IPS DF 4.7 (cell line): Measurements from ENCODE around the gene TMEM209.

ENCODE experiments used
- DNase-seq: peaks from one replicate; pipeline ENCODE4 v3.0.0-alpha.2; 2013; ENCODE audit warnings: low spot score; ENCODE audit errors: extremely low read depth

The TMEM209 gene

DNA sequence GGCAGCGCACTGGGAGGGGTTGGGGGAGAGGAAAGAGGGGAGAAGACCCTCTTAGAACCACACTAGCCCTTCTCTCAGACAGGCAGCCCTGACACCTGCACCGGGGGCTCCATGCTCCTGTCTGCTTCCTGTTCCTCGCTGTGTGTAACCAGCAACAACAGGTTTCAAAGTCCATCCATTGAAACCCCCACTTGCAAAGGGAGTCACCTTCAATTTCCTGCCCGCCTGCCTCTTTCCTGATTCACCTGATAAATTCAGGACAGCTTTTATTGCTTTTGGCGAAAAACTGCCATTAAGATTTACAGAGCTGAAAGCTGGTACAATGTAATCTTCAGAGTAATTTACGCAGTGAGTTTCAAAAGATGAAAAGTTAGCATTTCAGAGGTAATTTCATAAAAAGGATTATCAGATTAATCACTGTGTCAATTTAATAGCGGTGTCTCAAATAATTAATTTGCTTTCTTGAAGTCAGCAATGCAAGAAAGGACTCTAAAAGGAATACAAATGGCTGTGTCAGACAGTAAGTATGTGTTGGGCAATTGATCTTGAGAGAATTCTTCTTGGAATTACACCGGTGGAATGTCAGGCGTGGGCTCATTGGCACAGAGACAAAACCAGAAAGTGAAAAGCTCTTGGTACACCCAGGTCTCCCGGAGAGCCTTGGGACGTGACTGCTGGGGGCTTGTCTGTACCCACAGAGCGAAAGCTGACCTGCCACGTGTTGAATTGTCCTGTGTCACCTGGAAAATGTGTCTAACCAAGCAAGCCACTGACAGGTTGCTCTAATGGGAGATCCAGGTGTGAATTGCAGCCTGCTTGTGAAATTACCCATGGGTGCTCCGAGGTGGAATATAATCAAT lies 60.7 kb downstream of the TMEM209 start:
- no peak for DNase-seq

DNA sequence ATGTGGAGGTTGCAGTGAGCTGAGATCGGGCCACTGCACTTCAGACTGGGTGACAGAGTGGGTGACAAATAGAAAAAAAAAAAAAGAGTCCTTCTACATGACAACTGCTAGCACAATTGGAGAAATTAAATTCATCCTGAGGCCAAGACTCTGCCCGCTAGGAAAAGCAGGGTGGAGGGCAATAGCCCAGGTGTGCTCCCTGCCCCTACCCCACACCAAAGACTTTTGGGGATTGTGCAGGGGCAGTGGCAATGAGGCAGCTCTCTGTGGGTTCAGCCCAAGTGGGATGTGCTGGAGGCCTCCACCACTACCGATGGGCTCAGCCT lies 61.3 kb downstream of the TMEM209 start:
- DNase-seq, result no peak

DNA sequence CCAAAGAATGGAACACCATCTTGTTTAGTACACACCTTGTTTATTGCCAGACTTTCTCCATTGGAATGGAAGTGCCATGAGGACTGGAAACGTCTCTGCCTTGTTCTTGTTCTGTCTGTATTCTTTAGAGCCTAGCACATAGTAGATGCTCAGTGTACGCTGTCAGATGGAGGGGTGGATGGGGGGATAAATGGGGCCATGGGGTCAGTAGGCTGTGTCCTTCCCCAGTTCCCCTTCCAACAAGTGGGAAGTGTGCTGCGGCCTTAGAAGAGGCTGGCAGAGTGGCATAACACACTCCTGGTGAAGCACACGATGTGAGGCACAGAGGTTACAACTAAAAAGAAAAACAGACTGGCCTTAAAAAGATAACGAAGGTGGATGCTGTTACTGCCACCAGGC lies 61.9 kb downstream of the TMEM209 start:
- no peak for DNase-seq

DNA sequence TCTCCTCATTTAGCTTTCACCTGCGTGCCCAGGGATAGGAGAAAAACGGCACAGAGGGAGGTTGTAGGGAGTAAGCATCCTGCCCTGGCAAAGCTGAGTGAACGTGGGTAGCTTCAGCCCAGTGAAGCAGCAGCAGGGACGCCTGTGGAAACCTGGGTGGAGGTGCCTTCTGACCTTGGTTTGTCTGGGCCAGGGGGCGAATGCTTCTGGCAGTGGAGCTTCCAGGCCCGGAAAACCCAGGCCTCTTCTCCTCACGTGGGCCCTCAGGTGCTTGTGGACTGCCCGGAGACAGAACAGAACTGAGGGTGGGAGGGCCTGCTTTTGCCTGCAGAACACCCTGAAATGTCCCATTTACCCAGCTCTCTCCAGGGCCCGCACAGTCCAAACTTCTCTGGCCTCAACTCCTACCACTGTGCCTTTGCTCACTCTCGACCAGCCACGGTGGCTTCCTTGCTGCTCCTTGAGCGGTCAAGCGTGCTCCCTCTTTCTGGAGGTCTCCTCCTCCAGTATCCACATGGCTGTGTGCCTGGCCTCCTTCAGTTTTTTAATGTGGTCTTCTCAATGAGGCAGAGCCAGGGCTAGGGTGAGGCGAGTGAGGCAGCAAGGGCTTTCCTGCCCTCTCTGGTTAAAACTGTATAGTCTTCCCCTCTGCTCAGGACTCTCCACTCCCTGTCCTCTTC lies 62.4 kb downstream of the TMEM209 start:
- DNase-seq, result no peak

DNA sequence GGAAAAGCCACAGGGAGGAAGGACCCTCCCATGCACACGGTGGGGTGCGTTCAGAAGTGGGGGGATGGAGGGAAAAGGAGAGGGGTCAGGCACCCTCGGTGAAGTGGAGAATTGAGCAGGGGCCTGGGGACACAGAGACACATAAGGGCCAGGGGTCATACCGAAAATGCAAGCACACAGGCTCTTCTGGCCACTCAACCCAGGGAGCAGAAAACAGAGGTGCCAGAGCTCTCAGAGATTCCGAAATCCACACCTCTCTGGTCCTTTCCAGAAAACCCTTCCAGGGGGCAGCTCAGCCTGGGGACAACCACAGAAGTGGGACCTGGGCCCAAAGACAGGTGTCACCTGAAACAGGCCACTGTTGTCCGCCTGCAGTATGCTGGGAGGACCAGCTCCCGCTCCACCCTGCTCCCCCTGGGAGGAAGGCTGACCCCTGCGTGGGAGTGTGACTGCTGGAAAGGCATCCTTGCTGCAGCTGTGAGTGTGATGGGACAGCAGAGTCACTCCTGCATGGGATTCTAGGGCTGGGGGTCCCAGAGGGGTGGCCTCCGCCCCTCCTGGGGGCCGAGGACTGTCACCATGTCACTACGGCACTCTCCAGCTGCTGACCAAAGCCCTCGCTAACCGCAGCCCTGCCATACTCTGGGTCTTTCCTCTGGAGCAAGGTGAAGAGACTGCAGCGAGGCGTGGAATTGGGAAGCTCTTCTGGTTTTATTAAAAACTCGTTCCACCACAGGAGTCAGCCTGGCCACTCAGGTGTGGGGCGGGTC lies 63.1 kb downstream of the TMEM209 start:
- DNase-seq, result no peak

DNA sequence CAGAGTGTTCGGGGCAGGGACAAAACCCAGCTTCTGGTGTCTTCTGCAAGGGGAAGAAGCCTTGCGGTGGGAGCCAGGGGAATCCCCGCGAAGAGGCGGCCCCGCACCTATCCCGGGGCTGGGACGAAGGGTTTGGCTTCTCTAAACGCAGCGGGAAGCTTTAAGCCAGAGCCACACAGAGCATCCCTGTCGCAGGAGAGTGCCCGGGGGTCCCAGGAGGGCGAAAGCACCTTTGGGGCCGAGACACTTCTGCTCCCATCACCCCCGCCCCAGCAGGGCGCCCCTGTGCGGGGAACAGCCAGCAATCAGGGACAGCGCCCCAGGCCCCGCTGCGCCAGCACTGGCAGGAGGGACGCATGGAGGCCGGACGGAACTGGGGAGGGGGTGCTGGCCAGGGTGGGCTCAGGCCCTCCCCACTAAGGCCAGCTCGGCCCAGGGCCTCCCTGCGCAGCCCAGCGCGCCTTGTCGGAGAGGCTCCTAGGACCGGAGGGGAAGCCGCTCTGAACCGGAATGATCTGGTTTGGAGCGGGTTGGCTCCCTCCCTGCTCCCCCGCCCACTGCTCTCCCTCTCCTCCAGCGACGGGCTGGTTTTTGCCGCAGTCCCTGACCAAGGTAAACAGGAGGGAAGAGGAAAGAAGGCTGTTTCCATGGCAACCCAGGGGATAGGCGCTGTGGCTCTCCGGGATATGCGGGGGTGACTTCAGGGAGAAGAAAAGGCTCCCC lies 63.9 kb downstream of the TMEM209 start:
- DNase-seq, result peak; percentile 60

DNA sequence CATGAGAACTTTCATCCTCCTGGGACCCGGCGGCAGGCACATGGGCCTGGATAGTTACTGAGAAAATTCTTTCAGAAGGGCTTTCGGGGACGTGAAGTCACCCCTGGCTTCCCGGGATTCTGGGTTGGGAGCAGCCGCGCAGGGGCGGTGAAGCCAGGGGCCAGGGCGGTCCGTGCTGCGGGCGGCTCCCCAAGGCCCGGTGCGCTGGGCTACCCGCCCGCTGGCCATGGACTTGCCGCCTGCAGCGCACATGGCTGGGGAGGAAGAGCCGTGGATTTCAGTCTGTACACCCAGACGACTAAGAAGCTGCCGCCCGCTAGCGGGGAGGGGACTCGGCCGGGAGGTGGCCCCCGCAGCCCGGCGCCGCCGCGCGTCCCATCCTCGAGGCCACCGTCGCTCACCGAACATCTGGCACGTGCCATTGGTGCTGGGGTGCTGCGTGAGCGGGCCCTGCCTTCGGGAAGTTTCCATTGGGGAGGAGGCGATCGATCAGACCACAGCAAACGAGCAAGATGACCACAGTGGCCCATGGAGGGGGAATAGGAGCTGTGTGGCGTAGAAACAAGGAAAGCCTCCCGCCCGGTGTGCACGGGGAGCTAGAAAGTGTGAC lies 64.5 kb downstream of the TMEM209 start:
- DNase-seq, result no peak

DNA sequence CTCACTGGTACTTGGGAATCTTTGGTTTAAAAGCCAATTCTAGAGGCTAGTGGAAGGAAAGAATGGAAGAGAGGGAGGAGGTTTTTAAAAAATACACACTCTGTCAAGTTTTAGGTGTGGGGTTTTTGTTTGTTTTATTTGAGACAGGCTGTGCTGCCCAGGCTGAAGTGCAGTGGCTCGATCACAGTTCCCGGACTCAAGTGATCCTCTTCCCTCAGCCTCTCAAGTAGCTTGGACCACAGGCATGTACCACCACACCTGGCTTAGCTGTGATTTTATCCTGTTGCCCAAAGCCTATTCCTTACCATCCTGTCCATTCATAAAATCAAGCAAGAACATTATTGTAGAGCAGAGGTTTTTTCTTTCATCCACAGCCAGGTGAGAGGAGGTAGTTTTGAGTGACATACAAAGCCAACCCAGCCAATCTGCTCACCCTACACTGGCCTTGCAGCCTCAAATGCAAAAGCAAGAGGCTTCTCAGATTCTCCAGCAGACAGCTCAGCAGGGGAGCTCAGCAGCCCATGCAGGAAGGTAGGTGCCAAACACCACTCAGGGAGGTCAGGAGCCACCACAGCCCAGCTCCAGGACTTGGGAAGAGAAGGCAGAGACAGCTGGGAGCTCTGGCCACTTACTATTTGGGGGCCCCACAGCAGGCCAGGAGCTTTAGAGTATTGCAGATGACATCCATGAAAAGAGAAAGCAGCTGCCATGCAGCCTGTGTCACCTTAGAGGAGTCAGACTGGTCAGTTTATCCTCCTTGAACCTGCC lies 65.8 kb downstream of the TMEM209 start:
- no peak for DNase-seq

DNA sequence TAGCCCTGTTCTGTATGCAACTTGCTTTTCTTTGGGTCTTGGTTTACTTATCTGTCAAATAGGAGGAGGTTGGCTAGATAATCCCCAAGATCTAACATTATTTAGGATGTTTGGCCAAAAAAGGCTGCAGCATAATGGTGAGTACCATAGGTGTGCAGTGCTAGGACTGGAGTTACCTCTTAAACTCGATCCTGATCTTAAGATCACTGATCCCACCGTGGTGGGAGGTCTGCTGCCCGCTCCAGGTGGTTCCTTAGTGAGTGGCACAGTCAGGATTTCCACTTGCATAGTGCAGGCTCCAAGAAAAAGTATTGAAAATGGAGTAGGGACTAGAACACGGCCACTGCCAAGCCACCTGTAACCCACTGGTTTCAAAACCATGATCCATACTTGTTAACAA lies 68.0 kb downstream of the TMEM209 start:
- DNase-seq, result no peak

DNA sequence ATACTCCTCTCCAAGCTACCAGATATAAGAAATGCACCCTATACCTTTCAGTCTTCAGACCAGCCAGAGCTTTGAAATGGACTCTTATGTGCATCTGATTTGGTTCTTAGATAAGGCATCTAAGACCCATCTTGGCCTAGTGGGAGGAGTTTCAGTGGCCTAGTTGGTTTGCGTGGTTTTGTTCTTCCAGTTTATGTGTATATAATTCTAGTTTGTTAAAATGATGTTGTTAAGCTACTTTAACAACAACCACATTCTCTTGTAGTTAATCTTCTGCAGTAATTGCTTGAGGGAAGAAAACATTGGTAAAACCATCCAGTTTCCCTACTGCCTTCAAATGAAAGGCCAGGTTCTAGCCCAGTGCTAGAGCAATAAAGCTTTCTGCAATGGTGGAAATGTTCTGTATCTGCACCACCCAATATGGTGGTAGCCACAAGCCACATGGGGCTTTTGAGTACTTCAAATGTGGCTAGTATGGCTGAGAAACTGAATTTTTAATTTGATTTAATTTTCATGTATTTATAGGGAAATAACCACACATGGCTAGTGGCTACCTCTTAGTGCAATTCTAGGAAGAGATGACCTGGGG lies 68.5 kb downstream of the TMEM209 start:
- DNase-seq, result no peak

DNA sequence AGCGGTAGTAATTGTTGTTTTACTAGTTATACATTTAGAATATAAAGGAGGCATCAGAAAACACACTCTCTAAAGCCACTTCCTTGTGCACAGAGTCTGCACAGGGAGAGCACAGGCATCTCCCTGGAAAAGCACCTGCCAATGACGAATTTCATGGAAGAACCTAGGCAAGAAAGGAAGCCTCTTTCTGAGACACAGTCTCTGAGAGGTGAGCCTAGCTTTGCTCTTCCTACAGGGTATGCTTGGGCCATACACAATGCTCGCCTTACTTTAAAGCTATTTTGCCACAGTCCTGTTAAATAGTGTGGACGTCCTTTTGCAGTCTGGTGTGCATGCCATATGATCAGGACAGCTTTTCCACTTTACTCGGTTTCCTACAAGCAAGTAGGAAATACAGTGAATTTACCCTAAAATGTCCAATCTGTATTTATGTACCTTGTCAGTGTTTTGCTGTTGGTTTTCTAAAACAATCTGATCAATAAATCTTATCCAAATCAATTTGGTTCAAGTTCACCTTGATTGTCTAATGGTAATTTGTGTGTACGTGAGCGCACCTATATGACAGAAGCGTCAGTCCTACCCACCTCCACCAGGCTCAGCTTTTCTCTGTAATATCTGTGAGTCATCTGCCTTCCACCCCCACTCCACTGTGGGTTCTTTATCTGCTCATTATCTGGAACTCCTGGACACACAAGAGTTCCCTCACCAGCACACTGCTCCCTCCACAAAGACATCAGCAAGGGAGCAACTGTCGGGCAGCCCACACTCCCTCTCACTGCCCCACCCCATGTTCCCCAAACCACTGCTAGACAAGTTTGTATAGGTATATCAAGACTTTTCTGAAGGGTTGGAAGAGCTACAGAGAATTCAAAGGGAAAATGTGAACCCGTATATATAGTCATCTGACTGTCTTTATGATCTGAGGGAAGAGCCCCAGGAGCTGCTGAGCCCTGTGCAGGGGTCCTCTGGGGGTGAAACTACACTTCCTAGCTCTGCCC lies 69.7 kb downstream of the TMEM209 start:
- no peak for DNase-seq

DNA sequence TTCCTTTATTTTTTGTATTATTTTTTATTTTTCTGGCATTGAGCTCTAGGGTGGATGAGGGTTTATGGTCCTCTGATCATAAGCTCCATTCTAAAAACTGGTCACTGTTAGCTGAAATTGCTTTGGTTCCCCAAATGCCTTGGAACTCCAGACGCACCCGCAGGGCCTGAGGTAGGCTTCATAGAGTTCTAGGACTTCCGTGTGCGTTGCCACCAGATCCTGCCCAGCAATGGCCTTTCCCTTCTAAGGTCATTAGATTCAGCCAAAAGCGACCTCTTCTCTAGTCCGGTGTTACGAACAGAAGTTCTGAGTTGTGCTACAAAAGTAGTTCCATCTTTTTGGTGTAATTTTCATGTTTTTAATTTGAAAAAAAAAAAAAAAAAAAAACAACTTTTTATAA lies 70.5 kb downstream of the TMEM209 start:
- DNase-seq, result no peak

DNA sequence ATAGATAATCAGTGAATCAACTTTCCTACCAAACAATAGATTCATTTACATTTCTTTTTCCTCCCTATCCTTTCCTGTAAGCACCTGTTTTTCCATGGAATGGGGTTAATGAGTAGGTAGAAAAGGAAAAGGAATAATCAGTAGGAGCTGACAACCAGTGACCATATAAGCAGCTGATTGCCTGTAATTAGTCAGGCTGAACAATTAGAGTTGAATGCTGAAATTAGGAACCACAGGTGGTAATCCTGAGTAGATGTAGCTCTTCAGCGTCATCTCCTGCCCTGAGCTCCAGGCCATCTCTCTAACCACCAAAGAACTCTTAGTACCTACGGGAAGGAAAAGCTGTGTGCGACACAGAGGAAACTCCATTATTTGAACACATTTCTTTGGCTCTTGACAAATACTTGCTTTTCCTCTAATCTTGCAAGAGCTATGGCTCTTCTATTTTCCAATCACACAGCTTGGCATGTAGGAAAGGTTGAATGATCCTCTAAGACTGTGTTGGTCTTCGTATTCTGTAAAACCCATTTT lies 71.0 kb downstream of the TMEM209 start:
- no peak for DNase-seq

DNA sequence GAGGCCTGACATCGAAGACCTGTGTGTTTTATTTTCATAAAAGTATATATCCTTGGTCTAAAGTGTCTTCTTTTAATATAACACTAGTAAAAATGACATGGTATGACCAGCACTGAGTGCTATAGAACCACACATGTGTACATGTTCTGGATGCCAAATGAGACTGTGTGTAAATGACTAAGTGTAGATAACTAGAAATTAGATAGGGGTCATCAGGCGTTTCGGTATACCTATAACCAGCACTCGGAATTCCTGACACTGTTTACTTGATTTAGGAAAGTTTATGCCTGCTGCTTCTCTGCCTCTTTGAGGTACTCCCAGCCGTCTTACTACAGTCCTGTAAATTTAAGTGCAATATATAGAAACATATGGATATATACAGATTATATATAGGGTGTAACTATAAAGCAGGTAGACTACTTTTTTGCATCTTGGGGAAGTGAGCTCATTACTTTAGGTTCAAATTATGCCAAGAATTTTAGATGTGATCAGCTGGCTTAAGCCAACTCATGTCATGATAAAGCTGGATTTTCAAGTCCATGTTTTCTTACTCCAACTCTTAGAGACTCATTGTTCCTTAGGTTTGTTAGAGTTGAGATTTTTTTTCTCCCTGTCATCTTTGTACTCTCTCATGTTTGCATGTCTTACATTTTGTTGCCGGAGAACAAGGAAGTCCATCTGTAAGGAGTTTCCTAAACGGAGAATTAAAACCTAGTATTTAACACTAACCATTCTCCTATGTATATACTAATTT lies 72.0 kb downstream of the TMEM209 start:
- no peak for DNase-seq

DNA sequence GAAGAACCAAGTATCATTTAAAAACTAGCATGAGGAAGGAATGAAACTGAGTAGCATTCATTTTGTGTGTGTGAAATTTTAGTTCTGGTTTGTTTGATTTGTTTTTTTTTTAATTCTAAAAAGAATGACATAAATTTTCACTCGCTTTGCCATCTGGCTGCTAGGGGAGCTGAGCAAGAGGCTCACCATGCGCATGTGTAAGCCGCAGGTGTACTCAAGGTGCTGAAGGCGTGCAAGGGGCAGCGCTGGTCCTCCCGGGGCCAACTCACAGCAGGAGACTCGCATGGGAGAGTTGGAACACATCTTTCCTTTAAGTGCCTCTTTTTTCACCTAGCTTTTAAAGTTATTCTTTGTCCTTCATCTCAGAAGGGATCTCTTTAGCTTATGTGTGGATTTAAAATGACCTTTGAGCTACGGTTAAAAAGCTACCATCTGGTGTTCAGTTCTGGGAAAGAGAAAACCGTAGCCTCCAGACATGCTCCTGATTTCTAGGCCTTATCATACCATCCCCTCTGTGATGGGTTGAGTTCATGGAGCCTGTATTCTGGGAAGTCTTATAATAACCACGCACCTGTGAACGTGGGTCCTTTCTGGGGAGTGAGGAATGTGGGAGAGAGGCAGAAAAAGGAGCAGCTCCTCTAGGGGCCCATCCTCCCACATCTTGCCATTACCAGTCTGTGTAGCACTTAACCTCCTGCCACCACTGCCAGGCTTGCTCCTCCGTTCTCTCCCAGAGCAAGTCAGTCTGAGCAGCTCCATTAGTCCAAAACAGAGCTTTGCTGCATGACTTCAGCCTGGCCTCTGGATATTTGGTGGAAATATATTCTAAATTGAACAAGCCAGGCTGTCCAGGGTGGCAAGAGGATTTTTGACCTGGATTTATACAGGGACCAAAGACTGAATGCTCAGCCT lies 73.0 kb downstream of the TMEM209 start:
- DNase-seq, result no peak

DNA sequence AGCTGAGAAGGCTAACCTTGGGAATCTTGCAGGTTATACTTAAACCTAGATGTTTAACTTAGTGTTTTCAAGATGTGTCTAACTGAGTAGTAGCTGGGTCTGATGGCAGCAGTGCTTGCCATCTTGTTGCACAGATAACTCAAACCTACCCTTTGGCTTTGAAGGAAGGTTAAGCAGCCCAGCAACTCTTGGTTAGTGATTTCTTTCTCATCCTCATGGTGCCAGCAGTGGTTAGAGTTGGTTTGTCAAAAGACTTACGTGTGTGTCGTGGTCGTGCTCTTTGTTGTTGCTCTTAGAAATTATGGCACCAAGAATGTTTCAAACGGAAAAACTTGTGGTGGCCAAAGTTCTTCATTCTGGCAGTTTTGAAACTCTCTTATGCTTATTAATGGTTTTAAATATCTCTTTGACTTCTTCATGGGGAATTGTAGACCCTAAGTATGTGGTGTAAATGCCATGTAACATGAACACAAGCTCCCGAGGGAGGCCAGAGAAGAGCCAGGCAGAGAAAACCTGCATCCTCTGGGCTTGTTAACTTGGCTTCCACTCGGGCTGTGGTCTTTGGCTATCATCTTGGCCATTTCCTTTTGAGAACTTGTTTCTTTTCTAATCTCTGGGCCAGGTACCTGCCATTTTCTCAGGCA lies 73.9 kb downstream of the TMEM209 start:
- DNase-seq, result no peak
